Uterus (tissue), 2 donors: Measurements from ENCODE around the gene SLC5A9.

Source experiments
- CTCF ChIP-seq, 4 experiments: fragments of 200-600 bp in 2 of 4; fragments of 450-650 bp in 2 of 4; sonication (generic) in 2 of 4; IDR thresholded peaks; one replicate each; pipeline ENCODE4 v1.5.1; 2016 to 2019; ENCODE audit warnings: antibody characterized with exemption in 4 of 4, mild to moderate bottlenecking in 2 of 4, moderate library complexity in 1 of 4
- POLR2A ChIP-seq, 2 donors: fragments of 450-650 bp; IDR thresholded peaks; one replicate each; pipeline ENCODE4 v1.6.1; 2016; ENCODE audit warnings: antibody characterized with exemption in 2 of 2, mild to moderate bottlenecking in 1 of 2, moderate library complexity in 1 of 2

- TF ChIP-seq CTCF (IDR thresholded peaks at IDR 0.05) (no peak), POLR2A (IDR thresholded peaks at IDR 0.05) (no peak)
Measured at GRCh38 chr1:48261881-48262400, 39.4 kb downstream of the SLC5A9 start.
